Hematopoietic multipotent progenitor cell treated with erythropoietin and hydrocortisone succinate and interleukin-3 and kit ligand, for 17 days (in vitro differentiated cells): ENCODE measurements around the gene NAV3.

Source experiments
- DNase-seq: peaks from one replicate; pipeline ENCODE4 v3.0.0-alpha.2; 2015; ENCODE audit warnings: low spot score

The NAV3 gene

DNA sequence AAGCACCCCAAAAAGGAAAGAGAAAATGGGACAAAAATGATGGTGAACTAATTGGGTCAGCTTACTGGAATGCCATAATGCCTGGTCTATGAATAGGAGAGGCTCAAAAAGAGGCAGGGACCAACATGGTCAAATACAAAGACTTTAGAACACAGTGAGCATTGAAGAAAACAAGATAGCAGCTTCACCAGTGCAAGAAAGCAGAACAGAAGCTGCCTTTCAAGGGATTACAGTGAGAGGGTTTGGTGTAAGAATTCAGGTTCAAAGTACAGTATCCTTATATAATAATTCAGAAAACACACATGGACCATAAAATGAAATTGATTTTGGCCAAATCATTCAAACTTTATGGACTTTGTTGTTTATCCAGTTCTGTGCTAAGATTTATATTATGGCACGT lies 162.1 kb downstream of the NAV3 start:
- no peak for DNase-seq

DNA sequence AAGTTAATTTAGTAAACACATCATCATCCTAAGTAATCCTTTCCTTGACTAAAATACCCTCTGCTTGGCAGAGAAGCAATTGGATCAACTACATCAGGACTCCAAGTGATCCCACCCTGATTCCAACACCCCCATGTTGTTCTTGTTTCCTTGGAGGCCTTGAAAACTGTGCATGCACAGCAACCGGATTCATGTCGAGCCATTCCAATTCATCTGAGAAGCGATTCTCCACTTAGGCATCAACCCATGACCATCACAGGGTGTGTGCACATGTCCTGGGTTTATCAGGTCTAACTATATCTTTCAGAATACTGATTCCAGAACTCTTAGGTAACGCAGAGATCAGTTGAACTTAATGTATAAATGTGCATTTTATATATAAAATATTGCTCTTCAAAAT lies 163.0 kb downstream of the NAV3 start:
- DNase-seq = no peak

DNA sequence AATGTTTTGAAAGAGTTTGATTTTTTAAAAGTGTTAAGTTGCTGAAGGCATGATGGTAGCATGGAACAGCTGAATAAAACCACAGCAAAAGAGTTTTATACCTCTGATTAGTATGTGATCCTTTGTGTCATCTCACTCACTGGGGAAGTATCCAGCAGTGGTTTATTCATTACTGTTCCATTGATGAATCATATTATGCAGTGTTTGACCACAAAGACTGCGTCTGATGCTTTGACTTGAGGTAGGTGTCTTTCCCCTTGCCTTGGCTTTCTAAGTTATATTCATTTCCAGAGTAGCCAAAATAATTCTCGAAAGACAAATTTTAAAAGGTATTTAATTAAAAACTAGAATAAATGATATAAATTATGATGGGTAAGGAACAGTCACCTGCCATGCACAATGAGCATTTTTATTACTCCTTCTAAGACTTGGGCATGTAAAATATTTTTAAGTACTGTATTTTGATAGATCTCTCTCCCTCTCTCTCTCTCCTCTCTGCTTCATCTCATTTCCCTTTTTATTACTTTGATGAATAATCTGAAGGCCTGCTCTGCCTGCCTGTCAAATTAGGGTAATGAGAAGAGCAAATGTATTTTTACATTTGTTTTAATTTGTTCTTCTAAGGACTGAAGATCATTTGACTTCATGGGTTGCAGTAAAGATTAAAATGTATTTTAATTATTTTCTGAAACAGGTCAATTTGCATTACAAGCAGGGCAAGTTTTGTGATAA lies 164.9 kb downstream of the NAV3 start:
- DNase-seq = no peak

DNA sequence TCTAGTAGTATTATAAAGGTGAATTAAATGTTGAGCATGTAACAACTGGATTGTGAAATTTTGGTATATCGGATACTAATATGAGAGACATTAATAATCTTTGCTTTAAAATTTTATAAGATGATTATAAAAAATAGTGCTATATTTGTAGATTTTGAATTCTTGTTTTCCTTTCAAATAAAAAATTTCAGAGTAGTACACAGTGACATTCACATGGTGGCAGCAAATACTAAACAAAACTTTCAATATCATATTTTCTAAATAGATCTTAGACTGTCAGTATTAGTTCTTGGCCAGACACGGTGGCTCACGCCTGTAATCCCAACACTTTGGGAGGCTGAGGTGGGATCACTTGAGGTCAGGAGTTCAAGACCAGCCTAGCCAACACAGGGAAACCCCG lies 166.0 kb downstream of the NAV3 start:
- no peak for DNase-seq

DNA sequence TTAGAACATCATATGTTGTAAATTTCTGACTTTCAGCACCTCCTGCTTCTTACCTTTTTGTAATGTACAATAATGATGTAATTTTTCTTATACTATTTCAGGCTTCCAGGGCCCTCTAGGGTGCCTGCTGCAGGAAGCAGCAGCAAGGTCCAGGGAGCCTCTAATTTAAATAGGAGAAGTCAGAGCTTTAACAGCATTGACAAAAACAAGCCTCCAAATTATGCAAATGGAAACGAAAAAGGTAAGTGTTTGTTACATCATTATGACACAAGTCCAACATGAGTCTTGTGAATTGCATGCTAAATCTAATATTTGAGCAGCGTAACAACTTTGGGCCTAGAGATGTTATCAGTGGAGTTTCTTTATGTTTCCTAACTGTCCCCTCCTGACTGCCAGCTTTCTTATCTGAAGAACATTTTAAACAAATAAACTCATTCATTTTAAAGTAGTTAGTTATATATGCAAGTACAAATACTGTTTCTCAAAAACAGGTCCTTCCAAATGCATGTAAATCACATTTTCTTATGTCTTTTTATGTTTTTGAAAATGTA lies 167.6 kb downstream of the NAV3 start:
- DNase-seq = no peak

DNA sequence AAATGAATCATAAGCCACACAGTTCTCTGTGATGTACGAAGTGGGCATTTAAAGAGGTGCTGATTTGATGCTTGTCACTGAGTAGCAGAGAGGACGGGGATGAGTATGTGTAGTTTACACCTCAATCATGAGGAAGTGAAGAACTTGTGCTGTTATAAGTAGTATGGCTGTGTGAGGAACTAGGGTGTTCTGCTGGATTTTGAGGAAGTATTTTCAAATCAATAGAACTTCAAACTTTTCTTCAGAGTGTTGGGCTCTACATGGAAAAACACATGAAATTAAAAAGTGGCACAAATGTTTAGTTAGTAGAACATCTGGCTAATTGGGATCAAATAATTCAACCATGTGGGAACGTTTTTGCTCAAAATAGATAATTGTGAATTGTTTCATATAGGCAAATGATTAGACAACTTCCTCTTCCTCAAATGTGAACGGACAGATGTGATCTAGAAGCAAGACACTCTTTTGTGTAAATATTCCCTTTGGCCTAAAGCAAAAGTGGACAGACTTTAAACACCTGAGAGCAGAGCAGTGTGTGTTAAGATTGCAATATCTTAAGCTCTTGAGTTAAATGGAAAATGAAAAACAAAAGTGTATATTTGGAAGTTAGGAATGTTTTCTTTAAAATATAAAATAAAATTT lies 168.5 kb downstream of the NAV3 start:
- DNase-seq = no peak

DNA sequence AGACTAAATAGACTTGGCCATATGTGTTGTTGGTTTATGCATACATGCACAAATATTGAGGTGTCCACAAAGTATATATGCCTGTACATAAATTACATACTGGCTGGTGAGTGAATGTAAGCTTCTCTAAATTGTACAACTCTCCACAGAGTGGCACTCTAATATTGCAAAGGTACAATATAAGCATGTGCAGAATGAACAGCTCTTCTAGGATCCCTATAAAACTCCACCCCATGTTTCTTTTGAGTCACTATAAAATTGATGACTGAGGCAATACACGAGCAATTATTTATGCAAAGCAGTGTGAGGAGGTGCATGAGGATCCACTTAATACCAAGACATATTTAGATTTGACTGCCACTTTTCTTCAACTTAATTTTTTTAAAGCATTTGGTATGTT lies 172.2 kb downstream of the NAV3 start:
- no peak for DNase-seq

DNA sequence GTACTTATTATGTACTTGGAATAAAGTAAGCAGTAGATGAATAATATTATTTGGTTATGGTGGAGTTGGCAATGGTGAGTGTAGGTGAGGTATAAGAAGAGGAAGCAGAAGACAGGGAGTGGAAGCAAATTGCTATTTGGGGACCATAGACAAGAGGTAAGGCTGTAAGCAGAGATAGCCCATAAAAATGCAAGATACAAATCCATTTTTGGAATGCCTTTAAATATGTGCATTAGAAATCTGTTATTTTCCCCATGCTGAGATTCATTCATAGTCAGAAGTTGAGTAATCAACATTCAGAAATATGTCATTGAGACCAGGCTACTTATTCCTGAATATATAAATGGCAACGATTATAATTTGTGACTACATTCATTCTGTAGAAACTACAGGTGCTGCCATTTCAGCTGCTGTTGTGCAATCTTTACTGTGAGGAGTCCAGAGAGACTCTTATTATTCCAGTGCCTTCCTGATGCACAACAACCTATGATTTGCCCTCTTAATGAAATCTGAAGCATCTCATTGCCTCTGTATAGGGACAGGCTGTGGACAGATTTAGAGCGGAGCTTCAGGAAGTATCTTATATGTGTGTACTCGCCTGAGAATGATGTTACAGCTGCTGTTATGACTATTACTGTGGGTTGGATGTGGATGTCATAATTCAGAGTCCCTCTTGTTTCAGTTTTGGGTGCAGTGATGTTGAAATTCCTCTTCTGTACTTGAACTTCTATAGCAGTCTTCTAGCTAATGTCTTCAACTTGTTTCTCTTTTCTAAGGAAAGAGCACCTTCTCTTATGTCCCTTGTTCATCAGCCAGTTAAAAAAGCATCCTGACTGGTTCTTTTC lies 173.8 kb downstream of the NAV3 start:
- no peak for DNase-seq

DNA sequence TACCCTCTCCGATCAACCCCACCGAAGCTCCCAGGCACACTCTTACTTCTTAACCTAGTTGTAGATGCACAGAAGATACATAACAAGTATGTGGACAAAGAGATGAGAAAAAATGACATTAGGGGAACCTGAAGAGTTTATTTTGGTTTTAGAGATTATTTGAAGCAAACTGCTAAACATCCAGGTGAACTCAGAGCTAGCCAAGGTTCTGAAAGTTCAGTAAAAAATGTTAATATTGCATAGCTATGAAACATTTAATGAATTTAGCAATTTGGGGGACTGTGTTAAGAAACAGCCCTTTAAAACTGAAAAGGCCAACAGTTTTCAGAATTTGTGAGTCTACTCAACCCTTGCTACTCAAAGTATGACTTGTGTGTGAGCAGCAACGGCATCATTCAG lies 174.4 kb downstream of the NAV3 start:
- no peak for DNase-seq

DNA sequence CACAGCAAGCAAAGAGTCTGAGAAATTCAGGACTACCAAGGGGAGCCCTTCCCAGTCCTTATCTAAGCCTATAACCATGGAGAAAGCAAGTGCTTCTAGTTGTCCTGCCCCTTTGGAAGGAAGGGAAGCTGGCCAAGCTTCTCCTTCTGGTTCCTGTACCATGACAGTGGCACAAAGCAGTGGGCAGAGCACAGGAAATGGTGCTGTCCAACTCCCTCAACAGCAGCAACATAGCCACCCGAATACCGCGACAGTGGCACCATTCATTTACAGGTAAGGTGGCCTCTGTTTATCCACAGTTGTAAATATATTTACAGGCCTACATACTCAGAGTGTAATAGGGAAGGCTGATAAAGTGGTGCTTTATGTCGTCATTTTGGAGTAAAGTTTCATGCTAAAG lies 176.5 kb downstream of the NAV3 start:
- DNase-seq = no peak

DNA sequence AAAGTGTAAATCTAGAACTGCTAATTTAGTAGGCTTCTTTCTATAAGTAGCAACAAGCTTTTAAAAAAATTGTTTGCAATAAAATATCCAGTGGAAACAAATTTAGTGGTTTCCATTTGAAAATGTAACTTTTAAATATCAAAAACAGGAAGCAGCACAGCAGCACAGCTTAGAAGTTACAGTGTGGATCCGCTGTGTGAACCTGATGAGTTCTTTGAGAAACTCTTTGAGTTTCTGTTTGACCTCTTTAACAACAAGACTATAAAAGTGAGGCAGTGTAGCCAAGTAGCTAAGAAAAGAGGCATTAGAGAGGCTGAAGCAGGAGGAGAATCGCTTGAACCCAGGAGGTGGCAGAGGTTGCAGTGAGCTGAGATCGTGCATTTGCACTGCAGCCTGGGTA lies 178.3 kb downstream of the NAV3 start:
- DNase-seq = no peak

DNA sequence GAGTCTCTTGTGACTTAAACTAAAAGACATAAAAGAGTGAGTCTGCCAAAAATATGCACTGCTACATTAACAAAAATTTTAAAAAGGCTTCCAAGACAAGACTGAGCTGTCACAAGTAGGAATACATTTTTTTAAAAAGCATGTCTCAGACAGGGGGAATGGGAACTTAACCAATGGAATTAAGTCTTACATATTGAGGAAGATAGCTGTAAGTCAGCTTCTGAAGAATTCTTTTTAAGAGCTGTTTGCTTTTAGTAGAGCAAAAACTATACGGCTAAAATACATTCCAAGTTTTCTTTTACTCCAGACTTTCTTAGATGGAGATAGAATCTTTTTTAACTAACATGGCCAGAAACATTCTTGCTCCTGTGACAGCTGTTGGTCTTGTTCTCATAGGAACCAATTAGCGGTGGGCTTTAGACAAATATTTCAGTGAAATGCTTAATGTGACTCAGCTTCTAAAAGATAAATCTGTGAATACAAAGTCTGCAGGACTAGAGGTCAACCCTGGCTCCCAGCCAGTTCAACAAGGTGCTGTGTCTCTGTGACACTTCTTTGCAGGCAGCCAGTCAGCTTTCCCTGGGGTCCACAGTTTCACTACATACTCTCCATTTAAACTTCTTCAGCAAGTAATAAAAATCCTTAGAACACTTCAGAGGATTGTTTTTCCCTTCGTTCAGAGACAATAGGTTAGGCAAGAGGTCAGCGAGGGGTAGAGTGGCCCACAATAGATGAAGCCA lies 187.6 kb downstream of the NAV3 start:
- no peak for DNase-seq

DNA sequence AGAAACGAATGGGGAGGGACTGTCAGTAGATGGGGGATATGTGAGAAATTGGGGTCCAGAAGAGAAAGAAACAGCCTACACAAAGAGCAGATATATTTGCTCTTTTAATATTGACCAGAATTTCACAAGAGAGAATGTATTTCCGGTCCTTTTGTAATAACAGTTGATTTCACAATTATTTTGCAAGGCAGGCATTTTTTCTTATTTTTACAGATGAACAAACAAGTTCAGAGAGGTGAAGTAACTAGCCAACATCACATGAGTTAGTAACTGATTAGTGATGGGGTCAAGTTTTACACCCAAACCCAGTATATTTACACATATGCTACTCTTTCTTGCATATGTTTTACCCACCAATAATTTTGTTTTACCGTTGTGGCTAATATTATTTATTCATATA lies 188.2 kb downstream of the NAV3 start:
- DNase-seq = no peak

DNA sequence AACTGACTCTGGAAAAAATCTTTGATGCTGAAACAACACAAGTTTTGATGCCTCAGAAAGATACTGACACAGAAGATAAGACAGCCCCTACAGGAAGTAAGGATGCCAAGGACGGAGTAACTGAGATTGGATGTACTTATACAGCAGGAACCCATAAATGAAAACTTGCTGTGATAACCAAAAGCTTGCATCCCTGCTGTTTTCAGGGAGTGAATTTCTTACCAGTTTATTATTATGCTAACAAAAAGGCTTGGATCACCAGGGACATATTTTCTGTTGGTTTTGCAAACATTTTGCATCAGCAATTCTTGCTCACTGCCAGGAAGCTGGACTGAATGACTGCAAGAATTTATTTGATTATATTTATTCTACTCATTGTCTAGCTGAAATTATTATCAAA lies 197.7 kb downstream of the NAV3 start:
- no peak for DNase-seq

DNA sequence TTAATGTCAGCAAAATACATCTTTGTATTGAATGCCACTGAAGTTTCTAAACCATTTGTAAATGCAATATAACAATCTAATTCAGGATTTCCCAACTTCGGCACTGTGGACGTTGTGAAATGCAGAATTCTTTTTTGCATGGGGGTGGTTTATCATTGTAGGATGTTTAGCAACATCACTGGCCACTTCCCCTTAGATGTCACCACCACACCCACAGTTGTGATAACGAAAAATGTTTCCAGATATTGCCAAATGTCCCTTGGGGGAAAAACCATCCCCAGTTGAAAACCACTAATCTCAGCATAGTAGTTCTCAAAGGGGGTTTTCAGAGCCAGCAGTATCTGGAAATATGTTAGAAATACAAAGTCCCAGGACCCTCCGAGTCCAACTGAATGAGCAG lies 203.3 kb downstream of the NAV3 start:
- DNase-seq = no peak

DNA sequence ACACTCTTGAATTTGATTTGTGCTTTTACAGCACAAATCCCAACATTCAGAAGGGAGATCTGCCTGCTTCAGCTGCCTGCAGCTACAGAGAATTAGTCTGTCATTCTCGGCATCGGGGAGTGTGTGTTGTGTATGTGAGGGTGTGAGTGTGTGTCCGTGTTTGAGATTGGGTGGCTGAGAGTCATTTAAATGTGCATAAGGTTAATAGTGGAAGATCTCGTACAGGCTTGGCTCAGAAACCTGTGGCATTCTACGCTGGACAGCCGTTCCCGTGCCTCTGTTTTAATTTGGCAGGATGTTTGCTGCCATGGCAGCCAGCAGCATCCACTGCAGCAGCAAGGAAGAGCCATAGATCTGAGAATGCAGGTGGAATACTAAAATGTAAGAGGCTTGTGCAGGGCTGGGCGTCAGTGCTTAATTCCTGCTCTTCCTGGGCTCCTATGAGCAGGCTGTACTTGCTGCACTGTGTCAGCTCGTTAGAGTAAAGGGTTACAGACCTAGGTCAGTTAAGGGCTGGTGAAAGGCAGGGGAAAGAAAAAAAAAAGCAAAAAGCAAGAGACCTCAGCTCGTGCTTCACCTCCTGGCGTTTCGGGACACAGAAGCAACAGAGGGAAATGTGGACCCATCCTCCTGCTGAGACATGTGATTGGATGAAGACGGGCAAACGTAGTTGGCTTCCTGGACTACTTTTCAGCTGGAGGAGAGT lies 205.4 kb downstream of the NAV3 start:
- DNase-seq = no peak

DNA sequence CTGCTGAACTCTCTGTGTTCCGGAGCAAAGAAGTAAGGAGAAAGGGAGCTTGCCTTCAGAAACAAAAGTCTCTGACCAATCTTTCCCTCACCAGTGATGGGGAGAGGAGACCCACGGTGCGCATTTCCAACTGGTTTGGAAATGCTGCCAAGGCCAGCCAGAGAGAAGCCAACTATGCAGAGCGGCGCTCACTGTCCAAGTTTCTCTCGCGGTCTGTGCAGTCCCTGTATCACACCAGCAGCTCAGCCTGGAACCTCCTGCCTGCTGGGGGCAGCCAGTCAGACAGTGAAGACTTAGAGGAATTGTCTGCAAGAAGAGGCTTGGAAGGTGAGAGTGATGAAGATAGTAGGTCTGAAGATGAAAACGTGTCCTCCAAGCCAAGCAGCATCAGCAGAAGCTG lies 206.2 kb downstream of the NAV3 start:
- no peak for DNase-seq

DNA sequence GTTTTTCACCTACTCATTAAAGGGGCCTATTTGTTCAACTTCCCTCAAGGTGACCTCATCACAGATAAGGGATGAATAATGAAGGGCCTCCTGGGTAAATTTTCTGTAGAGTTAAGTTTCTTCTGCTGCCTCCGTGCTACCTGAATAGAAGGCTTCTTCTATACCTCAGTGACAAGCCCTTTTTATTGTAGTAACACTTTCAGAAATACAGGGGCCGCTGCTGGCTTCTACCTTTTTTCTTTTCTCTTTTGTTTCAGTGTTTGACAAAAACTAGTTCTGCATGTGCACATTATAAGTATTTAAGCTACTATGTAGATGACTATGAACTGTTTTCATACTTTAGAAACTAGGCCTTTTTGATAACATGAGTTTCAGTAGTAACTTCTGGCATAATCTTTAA lies 207.0 kb downstream of the NAV3 start:
- no peak for DNase-seq

DNA sequence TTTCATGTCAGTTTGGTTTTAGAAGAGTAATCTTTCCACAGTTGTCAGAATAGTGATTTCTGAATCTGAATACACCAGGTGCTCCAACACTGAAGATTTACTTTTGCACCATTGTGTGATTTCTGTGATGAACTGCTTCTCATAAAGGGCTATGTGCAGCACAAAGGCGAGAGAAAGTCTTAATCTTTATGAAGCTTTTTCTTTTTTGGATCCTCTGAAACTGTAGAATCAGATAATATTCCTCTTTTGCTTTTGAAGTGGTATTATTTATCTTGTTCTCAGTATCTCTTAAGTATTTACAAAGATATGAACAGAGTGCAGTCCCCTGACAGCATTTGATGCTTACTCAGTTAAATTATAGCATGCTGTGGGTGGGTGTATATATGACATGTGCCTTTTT lies 207.8 kb downstream of the NAV3 start:
- no peak for DNase-seq

DNA sequence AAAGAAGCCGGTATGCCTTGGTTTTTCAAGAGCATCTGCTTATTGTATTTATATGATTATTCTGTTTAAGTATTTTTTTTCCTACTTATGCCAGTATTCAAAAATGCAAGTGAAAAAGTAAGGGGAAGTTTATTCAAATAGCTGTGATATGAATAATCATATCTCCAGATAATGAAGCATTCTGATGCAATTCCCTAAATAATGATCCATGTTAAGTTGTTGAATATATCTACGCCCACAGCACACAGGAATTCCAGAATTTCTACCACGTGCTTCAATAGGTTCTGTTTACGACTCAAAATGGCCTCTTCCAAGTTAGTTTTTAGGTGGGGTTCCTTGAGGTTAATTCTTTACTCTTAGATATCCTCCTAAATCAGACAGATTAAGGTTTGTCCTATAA lies 208.3 kb downstream of the NAV3 start:
- DNase-seq = no peak

DNA sequence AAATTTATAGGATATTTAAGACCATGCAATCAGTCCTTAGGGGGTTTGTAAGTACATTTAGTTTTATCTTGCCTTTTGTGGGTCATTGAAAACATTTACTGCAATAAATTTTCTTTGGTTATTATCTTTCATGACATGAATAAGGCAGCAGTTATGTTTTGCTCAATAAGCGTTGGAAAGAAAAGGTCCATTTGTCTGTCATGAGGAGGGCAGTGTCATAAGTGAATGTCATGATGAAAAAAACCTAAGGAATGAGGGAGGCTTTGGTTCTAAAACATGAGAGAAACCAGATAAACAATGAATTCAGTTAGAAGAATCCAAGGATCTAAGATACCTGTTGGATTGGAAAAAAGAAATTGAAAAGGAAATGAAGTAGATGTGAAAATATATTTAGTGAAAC lies 209.4 kb downstream of the NAV3 start:
- DNase-seq = no peak

DNA sequence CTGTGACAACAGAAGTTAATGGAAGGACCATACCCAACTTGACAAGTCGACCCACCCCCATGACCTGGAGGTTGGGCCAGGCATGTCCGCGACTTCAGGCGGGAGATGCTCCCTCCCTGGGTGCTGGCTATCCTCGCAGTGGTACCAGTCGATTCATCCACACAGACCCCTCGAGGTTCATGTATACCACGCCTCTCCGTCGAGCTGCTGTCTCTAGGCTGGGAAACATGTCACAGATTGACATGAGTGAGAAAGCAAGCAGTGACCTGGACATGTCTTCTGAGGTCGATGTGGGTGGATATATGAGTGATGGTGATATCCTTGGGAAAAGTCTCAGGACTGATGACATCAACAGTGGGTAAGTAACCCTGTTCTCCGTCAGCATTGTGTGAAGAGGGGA lies 220.1 kb downstream of the NAV3 start:
- DNase-seq = no peak
